ENCODE data around the gene SMIM35. TPM values are rescaled to one million over a fixed set of nuclear protein-coding genes. Genes with fewer than 3 reads are reported as not detected.

SMIM35 gene
- total RNA-seq, 1 experiment from 2014 or later: not detected

GRCh38 chr11:118128721-118129470, 42.1 kb upstream of the SMIM35 start:
- H3K18ac ChIP-seq (ENCODE audit: insufficient read length, low read depth, low read length): no peak overlapping the region
- no peak overlapping the region for H3T11ph ChIP-seq (ENCODE audit: low read length)
- Mint-ChIP-seq H3K9me3 (no peaks in the 10 kb centered on the region), H3K4me3 (no peak overlapping the region), H3K36me3 (ENCODE audit: insufficient read depth in 1 of 3, low read depth in 3 of 3) (no peaks in the 10 kb centered on the region), H3K27ac (peak overlapping the region in 1 of 3 experiments; percentile 19; a peak in 1 of 7 replicates), H3K27me3 (ENCODE audit: low read depth) (peaks cover 10% of the 10 kb centered on the region), H3K4me1 (peaks cover 6 to 12% of the 10 kb centered on the region in 2 experiments)
- H2BK15ac ChIP-seq (ENCODE audit: low read depth, low read length): no peak overlapping the region
- TF ChIP-seq CTCF (conservative IDR thresholded peaks at IDR 0.05): no peak
- no peak overlapping the region for H3K14ac ChIP-seq (ENCODE audit: insufficient read depth, low read length)
- no peaks in the 10 kb centered on the region for H3K9me3 ChIP-seq (ENCODE audit: control insufficient read depth, low read depth, low read length)
- no peak overlapping the region for H2BK5ac ChIP-seq (ENCODE audit: insufficient read length, low read length)
- H2BK12ac ChIP-seq (ENCODE audit: insufficient read length, low read depth, low read length): no peak overlapping the region
- H2BK20ac ChIP-seq (ENCODE audit: low read depth, low read length, poor library complexity, severe bottlenecking): no peak overlapping the region
- H4K91ac ChIP-seq (ENCODE audit: insufficient read length, low read depth, low read length): no peak overlapping the region
- whole genome bisulfite sequencing (ENCODE audit: extremely low coverage, insufficient read length, low lambda C conversion rate): no CpG with 5 or more reads among the region's 11 CpGs
- H2AK5ac ChIP-seq (ENCODE audit: insufficient read length, low read length): no peak overlapping the region
- no peak overlapping the region for H3K27ac ChIP-seq (ENCODE audit: insufficient read length, low read depth, low read length)
- no peaks in the 10 kb centered on the region for H3K27me3 ChIP-seq (ENCODE audit: insufficient read depth, low read length)
- H3K56ac ChIP-seq (ENCODE audit: insufficient read length, low read depth, low read length): no peak overlapping the region
- no peaks in the 10 kb centered on the region for H3K4me1 ChIP-seq (ENCODE audit: insufficient read depth, low read length)
- H3K23ac ChIP-seq (ENCODE audit: insufficient read length, low read depth, low read length): no peak overlapping the region
- no peak overlapping the region for H3K4ac ChIP-seq (ENCODE audit: low read depth, low read length)
- H3K79me2 ChIP-seq (ENCODE audit: insufficient read depth, low read length): no peaks in the 10 kb centered on the region
- H4K20me1 ChIP-seq (ENCODE audit: control insufficient read depth, insufficient read depth, insufficient read length): no peaks in the 10 kb centered on the region
- H3K23me2 ChIP-seq (ENCODE audit: insufficient read length, low read depth, low read length, poor library complexity, severe bottlenecking): no peaks in the 10 kb centered on the region
- no peak overlapping the region for H2AFZ ChIP-seq (ENCODE audit: low read length)
- no peaks in the 10 kb centered on the region for H3K79me1 ChIP-seq (ENCODE audit: insufficient read depth, low read depth, low read length, poor library complexity, severe bottlenecking)
- no peak overlapping the region for H4K8ac ChIP-seq (replicated peaks; ENCODE audit: insufficient read length, low read depth, low read length)
- no peak overlapping the region for H2BK120ac ChIP-seq (ENCODE audit: low read depth, low read length, poor library complexity, severe bottlenecking)
- no peak overlapping the region for H3K4me2 ChIP-seq (ENCODE audit: insufficient read depth, insufficient read length, low read length)
- no peak overlapping the region for H3K9ac ChIP-seq (ENCODE audit: extremely low read depth, insufficient read length, low read length)
- DNase-seq: no peak
- no peak overlapping the region for H4K5ac ChIP-seq (ENCODE audit: insufficient read length, low read depth, low read length)

Measured in H9 (cell line).